GM19351 (cell line): ENCODE results near the gene ICE1.
"Not testable (repeated sequence)": the region's sequence is repeated elsewhere in the genome, so short reads cannot be mapped to it uniquely, and the experiment has no call there.

ENCODE experiments used
- ATAC-seq: cut with Tn5 transposase; IDR thresholded peaks from one replicate; pipeline ENCODE4 v1.9.1; 2021; ENCODE audit warnings: mild to moderate bottlenecking, moderate library complexity; ENCODE audit not compliant: unreplicated experiment

ICE1 gene

DNA sequence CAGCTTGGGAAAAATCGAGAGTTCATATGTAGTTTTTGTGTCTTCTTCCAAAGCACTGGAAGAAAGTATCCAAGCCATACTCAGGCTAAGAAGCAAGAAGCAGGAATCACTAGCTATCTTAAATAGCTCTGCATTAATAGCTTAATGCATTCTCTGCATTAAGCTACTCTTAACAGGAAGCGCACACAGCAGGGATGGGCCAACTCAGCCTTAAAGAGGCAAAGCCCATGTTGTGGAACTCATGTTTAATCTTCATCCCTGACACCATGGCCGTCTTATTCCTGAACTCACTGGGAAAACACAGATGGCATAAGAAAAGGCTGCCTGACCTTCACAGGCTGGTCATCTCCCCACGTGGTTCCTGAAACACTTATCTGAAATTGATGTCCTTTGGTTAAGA, 18.7 kb upstream of the ICE1 start:
- ATAC-seq: no peak

DNA sequence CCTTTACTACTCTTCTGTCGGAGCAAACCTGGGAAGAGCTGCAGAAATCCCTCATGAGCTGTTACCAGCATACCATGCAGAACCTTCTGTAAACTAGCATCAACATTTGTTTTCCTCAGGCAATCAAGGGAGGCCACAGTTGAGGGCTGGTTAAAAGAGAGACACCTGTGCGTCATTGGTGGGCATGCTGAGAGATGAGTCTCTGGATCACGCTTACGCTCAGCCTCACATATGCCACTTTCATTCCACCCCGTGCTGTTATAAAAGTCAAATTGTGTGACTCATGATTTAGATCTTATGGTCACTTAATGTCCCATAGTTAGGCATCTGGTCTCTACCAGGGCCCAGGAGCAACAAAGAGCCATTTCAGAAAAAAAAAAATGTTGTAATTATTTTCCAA, 18.1 kb upstream of the ICE1 start:
- ATAC-seq: no peak

DNA sequence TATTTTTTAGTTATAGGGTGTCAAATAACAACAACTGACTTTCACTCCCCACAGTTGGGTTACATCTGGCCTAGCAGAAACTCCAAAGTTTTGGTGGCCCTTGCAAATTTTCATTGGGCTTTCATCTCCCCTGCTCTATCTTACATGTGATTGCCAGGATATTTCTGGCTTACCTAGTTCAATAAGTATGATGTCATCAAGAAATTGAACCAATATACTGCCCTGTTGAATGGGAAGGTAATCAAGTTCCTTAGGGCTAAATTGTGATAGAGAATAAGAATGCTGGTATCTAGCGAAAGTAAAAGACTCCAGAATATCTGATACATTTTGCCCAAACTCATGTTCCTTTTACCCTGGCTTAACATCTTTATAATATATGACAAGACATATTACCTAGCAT, 17.0 kb upstream of the ICE1 start:
- no peak for ATAC-seq

DNA sequence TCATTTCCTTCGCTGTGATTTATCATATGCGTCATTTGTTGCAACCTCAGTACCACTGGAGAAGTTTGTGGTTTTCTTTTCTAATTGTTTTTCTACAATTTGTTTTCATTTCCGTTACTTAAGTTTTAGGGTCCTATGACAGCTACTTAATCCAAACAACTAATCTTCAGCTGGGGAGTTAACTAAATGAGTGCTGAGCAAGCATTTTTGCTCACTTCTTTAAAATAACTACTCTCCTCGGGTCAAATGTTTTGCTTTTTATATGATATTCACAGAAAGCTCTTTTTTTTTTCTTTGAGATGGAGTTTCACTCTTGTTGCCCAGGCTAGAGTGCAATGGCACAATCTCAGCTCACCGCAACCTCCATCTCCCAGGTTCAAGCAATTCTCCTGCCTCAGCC, 14.6 kb upstream of the ICE1 start:
- ATAC-seq: no peak

DNA sequence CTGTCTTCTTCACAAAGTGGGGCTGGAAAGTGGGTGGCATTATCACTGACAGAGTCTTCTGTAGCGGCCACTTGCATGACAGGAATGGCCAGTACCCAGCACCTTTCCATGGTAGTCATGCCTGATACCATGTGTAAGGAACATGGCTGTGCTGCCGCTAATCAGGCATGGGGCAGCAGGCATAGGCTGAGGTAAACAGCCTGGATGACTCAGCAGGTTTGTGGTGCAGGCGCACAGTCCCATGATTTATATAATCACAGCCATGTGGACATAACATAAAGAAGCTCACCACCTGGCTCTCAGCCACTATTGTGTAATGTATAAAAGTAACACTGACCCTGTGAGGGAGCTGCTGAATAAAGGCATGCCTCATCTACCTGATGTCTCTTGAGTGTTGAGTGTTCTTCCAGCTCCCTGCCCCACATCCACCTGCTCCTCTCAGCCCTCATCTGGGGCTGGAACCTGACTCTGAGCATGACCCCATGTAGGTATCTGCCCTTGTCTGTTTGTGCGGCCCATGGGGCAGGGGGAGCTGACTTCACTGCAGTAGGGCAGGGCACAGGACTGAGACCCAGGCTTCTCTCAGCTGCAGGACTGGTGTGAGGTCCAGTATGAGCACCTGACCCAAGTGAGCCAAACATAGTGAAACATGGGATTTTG, 13.2 kb upstream of the ICE1 start:
- ATAC-seq: no peak

DNA sequence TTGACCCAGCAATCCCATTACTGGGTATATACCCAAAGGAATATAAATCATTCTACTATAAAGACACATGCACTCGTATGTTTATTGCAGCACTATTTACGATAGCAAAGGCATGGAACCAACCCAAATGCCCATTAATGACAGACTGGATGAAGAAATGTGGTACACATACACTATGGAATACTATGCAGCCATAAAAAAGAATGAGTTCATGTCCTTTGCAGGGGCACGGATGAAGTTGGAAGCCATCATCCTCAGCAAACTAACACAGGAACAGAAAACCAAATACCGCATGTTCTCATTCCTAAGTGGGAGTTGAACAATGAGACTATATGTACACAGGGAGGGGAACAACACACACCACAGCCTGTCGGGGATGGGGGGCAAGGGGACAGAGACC, 8.6 kb upstream of the ICE1 start:
- ATAC-seq: not testable (repeated sequence)

DNA sequence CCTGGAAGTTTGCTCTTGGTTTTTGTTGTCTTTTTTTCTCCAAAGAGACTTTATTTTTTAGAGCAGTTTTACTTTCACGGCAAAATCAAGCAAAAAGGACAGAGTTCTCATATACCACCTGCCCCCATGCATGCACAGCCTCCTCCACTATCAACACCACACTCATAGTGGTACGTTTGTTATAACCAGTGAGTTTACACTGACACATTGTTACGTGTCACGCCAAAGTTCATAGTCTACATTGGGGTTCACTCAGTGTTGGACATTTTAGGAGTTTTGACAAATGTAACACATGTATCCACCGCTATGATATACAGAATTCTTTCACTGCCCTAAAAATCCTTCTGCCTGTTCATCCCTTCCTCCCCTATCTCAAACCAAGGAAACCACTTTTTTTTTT, 7.5 kb upstream of the ICE1 start:
- ATAC-seq: no peak

DNA sequence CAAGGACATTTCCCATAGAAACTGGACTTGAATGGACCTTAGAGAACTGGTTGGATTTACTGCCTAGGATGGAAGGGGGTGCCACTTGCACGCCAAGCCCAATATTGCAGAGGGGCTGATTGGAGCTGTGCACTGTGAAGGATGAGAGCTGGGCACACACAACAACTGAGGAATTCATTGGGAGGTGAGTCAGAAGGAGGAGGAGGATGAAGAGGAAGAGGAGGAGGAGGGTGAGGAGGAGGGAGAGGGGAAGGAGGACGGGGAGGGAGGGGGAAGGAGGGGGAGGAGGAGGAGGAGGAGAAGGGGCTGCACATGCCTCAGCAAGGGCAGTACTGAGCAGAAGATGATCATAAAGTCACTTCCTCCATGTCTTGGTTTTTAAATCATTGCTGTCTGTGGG, 5.7 kb upstream of the ICE1 start:
- no peak for ATAC-seq

DNA sequence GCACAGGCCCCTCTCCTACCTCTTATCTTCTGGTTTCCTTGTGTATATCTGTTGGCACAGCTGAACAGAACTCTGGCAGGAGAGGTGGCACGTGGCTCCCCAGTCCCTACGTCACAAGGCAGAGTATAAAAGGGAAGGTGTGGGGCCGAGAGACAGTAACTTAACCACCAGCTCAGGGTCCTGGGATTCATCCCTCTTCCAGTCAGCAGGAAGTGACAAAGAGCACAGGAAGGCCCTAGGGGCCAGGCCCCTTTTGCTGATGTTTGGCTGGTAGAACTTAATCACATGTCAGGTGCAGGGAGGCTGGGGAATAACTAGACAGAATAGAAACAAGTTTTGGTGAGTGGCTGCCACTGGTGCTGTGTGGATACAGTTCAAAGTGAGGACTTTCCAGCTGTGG, 4.5 kb upstream of the ICE1 start:
- ATAC-seq: no peak

DNA sequence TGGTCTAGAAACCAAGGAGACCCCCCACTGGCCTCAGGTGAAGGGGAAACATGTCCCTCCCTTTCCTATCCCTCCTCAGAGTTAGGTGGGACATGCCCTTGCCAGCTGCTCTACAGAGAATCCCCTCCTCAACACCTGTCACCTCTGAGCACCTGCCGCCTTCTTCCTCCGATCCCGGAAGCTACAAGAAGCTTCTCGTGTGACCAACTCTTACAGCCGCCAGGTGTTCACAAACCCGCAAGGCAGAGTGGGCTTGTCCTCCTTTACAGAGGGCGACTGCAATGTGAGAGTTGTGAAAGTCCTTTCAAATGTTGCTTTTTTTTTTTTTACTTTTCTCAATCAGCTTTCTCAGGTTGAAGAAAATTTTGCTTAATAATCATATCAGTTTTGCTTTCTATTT, 3.7 kb upstream of the ICE1 start:
- ATAC-seq: no peak

DNA sequence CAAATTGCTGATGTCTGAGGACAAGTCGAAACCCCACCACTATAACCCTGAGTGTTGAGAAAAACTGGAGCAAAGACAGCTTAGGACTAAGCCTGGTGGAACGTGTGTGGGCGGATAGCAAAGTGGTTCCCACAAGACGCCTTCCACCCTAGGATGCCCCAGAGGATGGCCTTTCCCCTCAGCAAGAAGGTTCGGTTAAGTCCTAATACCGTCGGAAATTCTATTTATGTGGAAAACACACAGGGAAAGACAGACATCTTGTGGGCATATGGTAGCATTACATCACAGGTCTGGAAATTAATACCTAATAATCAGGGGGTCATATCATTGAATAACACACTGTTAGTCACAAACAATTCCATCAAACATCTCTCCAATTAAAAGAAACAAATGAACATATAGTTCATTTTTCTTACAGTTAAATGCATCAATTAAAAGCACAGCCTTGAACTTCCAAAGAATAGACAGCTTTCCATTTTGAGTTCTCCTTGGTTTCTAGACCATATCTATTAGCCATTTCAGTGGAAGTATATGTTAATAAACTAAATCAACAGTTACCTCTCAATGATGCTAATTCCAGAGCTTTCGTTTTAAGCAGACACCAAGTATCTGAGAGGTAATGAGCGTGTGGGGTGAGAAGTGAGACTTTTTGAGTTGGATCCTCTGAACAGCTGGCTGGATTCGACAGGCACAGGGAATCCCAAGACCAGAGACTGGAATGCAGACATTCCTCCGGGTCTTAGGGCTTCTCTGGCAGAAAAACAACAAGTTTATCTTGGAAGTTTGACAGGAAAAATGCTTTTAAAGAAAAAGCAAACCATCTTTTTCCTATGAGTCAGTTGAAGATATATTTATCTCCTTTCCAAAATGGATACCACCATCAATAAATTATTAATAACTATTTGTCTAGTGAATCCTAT, 2.9 kb upstream of the ICE1 start:
- ATAC-seq: no peak

DNA sequence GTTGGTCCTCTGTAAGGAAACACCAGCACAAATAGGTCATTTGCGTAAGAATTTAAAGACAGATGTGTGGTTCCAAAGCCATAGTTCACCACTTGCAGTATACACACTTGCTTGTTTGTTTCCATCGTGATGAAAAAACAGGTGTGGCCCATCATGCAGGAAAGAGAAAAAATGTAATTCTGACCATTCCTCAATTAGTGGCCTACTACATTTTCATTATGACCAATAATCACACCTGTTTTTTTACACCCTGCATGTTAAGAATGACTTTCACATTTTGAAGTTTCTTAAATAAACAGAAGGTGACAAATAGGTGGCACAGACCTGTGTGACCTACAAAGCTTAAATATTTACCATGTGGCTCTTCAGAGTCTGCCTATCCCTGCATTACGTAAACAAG, 2.2 kb upstream of the ICE1 start:
- no peak for ATAC-seq

DNA sequence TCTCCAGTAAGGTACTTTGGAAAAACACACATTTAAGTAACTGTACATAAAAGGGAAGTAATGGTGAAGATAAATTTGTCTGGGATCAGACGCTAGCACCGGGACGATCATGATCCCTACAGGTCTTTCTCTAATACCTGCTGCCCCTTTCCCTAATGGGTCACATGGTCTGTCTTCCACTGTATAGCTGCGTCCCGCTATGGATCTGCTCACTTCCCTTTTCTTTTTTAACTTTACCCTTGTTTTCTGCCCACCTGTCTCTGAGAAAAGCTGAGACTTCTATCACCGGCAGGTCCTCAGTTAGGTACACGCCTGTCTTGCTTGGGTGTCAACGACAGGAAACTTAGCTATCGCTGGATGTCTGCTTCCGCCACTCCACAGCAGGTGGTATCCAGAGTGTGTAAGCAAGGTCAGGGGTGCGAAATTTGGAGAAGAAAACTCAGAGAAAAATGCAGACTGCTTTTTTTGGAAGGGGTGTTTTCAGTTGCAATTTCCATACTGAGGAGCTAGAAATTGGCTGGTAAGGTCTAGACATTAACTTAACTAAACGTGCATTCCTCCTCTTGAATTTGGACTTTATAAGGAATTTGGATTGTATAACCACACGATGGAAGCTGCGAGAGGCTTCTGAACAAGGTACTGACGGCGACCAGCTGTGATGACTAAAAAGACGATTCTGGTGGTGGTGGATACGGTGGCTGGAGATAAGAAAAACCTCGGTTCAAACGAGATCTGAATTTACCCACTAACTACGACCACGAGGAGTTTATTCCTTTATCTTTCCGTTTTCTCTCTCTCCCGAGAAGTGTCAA, 1.1 kb upstream of the ICE1 start:
- ATAC-seq: peak; percentile 12

DNA sequence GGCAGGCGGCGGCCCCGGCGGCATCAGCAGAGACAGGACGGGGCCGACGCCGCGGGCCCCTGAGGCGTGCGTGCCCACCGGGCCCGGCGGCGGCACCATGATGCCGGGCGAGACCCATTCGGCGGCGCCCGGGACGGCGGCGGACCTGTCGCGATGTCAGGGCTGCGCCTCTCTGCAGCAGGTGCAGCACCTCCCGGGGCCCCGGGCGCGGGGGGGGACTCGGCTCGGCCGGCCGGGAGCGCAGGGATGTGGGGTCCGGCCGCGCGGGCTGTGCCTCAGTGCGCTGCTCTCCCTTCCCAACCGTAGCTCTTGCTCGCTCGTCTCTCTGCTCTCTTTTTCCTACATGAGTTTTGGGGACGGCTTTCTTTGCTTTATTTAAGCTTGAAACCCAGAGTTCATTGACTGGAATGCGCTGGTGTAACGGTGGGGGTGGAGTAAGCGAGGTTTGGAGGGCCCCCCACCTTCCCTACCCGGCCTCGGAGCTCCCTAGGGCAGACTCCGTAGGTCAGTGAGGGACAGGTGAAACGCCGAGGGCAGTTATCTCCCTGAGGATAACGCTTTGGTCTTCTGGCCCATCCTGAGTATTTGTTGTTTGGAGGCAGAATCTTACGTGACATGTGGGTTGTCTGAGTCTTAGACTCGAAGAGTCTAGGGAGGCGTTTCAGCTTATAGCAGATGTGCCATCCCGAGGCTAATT, 490 bp downstream of the ICE1 start:
- ATAC-seq: peak; percentile 12

DNA sequence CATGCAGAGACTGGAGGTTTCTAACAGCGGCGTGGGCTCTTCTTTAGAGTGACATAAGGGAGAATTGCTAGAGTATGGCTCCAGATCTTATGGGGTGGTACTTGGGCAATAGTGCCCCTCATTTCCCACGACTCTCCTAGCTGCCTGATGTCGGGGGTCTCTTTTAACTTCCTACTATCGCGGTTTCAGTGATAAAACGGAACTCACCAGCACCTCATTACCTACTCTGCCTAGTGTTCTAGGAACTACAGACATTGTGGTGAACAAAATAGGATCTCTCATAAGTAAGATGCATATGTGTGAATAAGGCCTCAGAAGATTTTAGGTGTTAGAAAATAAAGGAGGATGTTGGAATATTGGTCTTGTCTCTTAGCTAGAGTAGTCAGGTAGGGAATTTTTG, 1.1 kb downstream of the ICE1 start:
- ATAC-seq: no peak

DNA sequence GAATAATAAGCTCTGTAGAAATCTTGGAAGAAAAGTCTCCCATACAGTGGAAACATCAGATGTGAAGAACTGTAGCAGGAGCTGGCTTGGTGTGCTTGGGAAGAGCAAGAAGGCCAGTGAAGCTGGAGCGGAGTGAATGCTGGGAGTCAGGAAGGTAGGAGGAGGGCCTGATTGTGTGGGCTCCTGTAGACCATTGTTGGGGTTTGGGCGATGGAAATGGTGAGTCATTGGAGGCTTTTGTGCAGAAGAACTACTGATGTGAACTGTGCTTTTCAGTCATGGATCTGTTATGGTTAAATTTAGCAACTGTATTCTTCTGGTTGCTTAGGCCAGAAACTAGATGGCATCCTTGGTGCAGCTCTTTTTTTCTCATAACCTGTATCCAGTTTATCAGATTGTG, 2.3 kb downstream of the ICE1 start:
- no peak for ATAC-seq

DNA sequence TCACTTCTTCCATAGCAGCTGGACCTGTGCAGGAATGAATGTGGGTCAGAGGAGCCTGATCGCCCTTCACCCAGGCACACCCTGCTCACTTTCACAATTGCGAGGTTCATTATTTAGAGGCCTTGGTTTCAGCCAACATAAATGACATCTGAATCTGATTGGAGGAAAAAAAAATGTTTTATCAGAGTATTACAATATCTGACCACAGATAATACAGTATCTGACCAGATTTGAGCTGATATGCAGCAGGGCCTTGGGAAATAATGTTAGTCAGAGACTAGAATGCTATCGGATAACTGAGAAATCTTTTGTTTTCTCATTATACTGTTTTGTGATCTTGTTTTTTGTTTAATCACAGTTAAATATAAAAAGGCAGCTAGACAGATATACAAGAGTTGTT, 7.7 kb downstream of the ICE1 start:
- no peak for ATAC-seq

DNA sequence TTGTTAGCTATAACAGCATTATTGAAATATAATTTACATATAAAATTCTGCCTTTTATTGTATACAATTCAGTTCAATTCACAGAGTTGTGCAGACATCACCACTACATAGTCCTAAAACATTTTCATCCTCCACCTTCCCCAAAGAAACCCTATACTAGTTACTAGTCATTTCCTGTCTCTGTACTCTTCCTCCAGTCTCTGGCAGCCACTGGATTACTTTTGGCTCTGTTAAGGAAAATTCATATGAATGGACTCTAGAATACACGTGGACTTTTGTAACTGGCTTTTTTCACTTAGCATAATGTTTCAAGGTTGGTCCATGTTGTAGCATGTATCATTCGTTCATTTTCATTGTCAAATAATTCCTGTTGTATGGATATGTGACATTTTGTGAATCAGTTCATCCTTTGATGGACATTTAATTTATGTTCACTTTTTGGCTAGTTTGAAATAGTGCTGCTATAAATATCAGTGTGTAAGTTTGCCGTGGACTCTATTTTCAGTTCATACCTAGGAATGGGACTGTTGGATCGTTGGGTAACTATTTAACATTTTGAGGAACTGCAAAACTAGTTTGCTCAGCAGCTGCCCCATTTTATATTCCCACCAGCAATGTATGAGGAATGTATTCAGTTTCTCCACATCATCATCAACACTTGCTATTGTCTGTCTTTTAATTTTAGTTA, 9.7 kb downstream of the ICE1 start:
- no peak for ATAC-seq

DNA sequence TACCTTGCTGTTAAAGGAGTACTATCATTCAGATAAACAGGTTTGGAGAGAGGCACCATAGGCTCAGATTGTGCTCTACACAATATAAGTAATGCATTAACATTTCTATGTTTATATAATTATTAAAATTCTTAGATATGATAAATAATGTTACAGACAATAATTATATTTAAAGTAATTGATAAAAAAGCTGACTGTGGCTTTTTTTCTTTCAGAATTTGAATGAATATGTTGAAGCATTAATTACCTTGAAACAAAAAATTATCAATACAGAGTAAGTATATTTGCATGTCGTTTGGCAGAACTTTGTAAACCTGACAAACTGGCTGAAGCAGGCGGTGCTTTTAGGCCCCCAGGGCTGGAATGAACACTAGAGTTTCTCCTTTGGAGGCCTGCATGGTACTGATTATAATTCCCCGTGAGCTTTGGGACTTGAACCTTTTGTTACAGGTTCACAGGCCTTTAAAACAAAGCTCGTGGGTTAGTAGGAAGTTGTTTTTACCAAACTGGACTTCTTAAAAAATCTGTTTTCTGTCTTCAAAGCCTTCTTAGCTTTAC, 13.8 kb downstream of the ICE1 start:
- ATAC-seq: no peak
